ENCODE results near the gene ELOVL1. TPM values are rescaled to one million over a fixed set of nuclear protein-coding genes. Genes with fewer than 3 reads are reported as not detected.

ELOVL1 gene
- total RNA-seq, 3 donors from 2014 or later, result 91.4 to 99.8 (median 92.8) TPM

DNA sequence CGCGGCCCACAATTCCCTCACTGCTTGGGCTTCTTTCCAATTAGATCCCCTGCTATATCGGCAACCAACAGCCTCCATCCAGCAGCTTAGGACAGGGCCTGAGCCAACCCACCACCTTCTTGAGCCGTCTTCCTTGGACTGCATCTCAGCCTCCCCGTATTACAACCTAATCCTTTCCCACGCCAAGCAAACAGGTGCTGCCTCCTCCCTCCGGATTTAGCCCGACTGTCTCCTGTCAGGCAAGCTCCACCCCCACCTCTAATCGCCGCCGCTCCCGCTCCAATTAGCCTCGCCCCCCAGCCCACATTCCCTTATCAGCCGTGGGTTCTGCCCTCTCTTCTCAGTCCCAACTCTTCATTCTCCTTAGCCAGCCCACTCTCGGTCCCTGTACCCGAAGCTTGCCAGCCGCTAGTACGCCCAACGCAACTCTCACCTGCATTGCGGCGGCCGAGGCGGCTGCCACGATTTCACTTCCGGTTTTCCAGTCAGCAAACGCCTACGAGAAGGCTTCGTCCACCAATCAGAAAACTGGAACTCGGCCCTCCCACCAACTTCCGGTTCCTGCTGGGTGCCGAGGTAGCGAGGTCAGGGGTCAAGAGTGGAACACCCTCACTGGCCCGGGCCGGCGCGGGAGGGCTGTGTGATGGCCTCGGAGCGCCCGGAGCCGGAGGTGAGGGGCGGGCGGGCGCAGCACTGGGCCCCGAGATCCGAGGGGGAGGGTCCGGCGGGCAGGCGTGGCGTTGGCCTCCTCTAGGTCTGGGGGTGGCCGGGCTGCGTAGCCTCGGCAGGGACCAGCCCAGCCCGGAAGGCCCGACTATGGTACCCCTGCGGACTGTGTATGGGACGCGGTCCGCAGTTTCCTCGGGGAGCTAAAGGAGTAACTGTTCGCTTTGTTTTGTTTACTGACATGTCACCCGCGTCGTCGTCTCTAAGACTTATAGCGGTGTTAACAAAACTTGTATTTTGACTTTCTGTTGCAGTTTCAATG lies 21.8 kb upstream of the ELOVL1 start, which contains the start of the genes MED8 and SZT2:
TSS of gene MED8 (minus strand) at position 475 of the 988 bp plus-strand sequence. CDS start at position 439, 36 bp downstream.
TSS of gene SZT2 (plus strand) at position 574 of the 988 bp plus-strand sequence. CDS start at position 644, 70 bp downstream.
- H3K27me3 Mint-ChIP-seq (ENCODE audit: low read depth), result no peaks in the 10 kb centered on the region
- ATAC-seq (peak; percentile 97), DNase-seq (peak; percentile 89)
- H3K36me3 Mint-ChIP-seq (ENCODE audit: insufficient read depth), result peaks cover 27% of the 10 kb centered on the region
- H3K4me1 Mint-ChIP-seq (ENCODE audit: low read depth), result peaks cover 42% of the 10 kb centered on the region
- H3K9me3 Mint-ChIP-seq, result no peaks in the 10 kb centered on the region
- peak within 1 kb of the TSS; percentile 99 for H3K4me3 Mint-ChIP-seq

DNA sequence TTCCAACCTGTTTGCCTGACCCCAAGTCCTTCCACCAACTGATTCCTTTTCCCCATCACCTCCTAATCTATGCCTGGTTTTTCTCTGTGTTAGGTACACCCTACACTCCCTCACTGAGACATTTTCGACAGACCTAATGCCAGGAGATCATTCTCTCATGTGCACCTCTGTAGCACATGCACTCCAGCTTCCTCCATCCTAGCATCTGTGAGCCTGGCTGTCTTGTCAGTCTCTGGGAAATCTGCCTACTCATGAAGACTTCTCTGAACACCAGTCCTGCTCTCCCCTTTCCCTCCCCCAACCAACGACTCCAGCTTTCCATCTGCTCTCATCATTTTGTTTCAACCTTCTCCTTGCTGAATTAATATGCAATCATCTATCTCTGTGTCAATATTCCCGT lies 20.8 kb upstream of the ELOVL1 start:
- Mint-ChIP-seq H3K27me3 (ENCODE audit: low read depth) (no peaks in the 10 kb centered on the region), H3K9me3 (no peaks in the 10 kb centered on the region), H3K36me3 (ENCODE audit: insufficient read depth) (peaks cover 32% of the 10 kb centered on the region), H3K4me1 (ENCODE audit: low read depth) (peaks cover 42% of the 10 kb centered on the region), H3K4me3 (peak overlapping the region; percentile 99)
- ATAC-seq (no peak), DNase-seq (no peak)

DNA sequence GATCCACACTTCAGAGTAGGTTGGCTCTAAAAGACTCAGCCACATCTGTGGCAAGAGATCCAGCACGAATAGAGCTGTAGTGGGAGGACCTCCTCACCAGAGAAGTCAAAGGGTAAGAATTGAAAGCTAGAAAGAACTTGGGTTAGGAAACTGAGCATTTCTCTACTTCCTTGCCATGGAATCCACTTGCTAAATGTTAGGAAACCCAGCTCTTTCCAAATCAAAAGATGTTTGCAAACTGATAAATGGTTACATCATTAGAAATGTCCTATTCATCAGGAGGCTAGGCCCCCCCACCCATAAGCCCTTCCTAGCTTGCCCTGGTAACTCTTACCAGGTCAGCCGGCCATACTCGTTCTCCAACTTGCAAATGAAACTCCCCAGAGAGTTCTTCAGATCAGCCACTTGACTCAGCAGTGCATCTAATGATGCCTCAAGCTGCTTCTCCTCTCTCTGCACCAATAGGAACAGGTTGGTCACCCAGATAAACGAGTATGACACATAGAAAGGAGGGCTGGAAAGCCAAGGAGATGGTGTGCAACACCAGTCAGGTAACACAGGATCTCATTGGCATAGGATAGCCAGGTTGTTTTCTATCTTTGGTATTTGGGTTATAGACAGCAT lies 20.3 kb upstream of the ELOVL1 start:
- no peaks in the 10 kb centered on the region for H3K9me3 Mint-ChIP-seq

DNA sequence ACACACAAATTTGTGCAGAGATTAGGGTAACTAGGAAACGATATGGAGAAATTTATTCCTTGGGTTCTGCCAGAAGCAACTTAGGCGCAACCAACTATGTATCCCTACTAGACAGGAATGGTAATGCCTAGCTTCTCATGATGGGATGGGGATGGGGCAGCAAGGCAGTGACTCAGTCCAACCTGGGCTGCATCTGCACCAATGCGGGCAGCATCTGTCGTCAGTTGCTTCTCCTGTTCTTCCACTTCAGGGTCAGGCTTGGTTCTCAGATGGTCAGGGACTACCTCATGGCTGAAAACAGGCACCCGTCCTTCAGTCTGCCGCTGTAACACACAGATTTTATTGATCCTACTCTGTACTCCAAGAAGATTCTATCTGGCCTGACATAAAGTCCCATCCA lies 18.9 kb upstream of the ELOVL1 start:
- Mint-ChIP-seq H3K4me3 (no peak overlapping the region), H3K36me3 (ENCODE audit: insufficient read depth) (peaks cover 46% of the 10 kb centered on the region), H3K27me3 (ENCODE audit: low read depth) (no peaks in the 10 kb centered on the region), H3K9me3 (no peaks in the 10 kb centered on the region), H3K4me1 (ENCODE audit: low read depth) (peaks cover 34% of the 10 kb centered on the region)
- ATAC-seq, result no peak
- DNase-seq, result no peak

More for the DNA sequence above, 20.3 kb upstream of the ELOVL1 start:
- H3K36me3 Mint-ChIP-seq (ENCODE audit: insufficient read depth), result peaks cover 37% of the 10 kb centered on the region
- H3K4me1 Mint-ChIP-seq (ENCODE audit: low read depth), result peaks cover 42% of the 10 kb centered on the region
- H3K27me3 Mint-ChIP-seq (ENCODE audit: low read depth), result no peaks in the 10 kb centered on the region
- DNase-seq, result no peak
- H3K4me3 Mint-ChIP-seq, result peak overlapping the region; percentile 99
- ATAC-seq, result no peak

DNA sequence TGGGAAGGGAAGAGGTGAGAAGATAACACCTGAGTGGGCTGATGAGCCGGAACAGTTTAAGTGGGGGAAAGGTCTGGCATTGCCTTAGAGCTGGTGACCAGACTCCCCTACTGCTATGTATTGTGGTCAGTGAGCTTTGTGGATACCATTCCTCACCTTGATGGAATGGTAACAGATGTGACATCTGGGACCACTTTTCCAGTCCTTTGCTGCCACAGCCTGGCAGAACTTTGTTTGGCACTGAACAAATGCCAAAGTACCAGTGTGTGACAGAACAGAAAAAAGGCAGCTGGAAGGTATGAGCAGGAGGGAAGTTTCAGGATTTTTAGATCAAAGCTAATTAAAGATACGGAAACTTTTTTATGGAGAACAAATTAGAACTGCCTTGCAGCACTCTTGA lies 15.6 kb upstream of the ELOVL1 start:
- Mint-ChIP-seq H3K9me3 (no peaks in the 10 kb centered on the region), H3K4me1 (ENCODE audit: low read depth) (peaks cover 15% of the 10 kb centered on the region), H3K27me3 (ENCODE audit: low read depth) (no peaks in the 10 kb centered on the region), H3K4me3 (no peak overlapping the region), H3K36me3 (ENCODE audit: insufficient read depth) (peaks cover 48% of the 10 kb centered on the region)
- DNase-seq, result no peak
- no peak for ATAC-seq

DNA sequence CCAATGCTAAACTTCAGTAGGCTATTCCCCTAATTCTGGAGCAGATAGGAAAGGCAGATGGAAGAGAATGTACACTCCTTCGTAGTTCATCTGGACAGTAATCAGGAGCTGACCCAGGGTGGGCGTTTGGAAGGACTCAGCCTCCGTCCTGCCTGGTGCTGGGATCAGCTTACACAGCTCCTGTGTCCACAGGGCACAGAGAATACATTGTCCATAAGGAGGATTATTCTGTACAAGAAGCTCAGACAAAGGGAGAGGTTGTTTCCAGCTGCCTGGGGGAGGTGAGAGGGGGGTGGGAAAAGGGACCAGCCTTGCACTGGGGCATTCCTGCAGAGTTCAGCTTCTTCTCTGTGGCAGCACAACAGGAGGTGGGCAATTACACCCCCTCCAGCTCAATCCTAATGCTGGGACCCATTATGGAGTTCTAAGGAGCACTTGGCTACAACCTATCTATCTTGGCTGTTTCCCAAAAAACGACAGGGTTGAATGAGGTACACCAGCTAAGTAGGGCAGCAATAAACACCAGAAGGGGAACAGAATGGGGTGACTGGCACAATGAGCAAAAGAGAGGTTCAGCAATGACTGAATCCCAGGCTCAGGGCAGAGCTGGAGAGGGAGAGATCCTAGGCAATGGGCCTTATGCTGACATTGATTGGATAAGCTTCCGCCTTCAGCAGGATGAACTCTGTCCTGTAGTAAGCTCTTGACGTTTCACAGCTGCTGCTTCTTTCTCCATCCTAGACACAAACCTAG lies 14.4 kb upstream of the ELOVL1 start:
- ATAC-seq (no peak), DNase-seq (no peak)
- peaks cover 47% of the 10 kb centered on the region for H3K36me3 Mint-ChIP-seq (ENCODE audit: insufficient read depth)
- peaks cover 6% of the 10 kb centered on the region for H3K4me1 Mint-ChIP-seq (ENCODE audit: low read depth)
- H3K27me3 Mint-ChIP-seq (ENCODE audit: low read depth), result no peaks in the 10 kb centered on the region
- no peak overlapping the region for H3K4me3 Mint-ChIP-seq
- no peaks in the 10 kb centered on the region for H3K9me3 Mint-ChIP-seq

DNA sequence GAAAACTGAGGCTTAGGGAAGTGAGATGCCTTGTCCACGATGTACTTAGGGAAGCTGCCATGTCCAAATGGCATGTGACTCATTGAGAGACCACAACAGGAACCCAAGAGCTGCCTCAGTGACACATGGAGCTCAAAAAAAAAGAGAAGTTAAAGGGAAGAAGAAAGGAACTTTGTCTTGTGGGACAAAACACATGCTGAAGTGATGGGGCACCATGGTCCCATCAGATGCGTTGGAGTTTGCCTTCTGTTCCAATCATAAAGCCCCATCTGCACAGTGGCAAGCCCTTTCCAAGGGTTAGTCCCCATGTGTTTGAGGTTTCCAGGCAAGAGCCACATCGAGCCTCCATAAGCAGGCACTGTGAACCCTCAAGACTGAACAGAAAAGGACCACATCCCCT lies 13.8 kb upstream of the ELOVL1 start:
- Mint-ChIP-seq H3K36me3 (ENCODE audit: insufficient read depth) (peaks cover 43% of the 10 kb centered on the region), H3K4me3 (no peak overlapping the region), H3K9me3 (no peaks in the 10 kb centered on the region), H3K27me3 (ENCODE audit: low read depth) (no peaks in the 10 kb centered on the region), H3K4me1 (ENCODE audit: low read depth) (peaks cover 6% of the 10 kb centered on the region)
- ATAC-seq, result no peak
- no peak for DNase-seq

DNA sequence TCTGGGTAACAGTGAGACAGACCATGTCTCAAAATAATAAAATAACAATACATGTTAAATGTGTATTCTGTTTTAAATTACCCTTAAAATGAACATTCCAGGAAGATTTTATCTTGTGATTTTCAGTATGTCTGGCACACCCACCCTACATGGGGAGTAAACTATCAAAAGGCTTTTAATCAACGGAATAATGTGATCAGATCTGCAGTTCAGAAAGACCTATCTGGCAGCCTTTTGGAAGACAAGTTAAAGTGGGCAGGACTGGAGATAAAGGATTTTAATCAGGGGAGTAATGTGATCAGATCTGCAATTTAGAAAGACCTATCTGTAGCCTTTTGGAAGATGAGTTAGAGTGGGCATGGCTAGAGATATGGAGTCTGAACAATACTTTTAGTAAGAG lies 11.7 kb upstream of the ELOVL1 start:
- Mint-ChIP-seq H3K4me1 (ENCODE audit: low read depth) (peaks cover 6% of the 10 kb centered on the region), H3K27me3 (ENCODE audit: low read depth) (no peaks in the 10 kb centered on the region), H3K36me3 (ENCODE audit: insufficient read depth) (peaks cover 24% of the 10 kb centered on the region), H3K4me3 (no peak overlapping the region), H3K9me3 (no peaks in the 10 kb centered on the region)
- DNase-seq, result no peak
- ATAC-seq, result no peak

DNA sequence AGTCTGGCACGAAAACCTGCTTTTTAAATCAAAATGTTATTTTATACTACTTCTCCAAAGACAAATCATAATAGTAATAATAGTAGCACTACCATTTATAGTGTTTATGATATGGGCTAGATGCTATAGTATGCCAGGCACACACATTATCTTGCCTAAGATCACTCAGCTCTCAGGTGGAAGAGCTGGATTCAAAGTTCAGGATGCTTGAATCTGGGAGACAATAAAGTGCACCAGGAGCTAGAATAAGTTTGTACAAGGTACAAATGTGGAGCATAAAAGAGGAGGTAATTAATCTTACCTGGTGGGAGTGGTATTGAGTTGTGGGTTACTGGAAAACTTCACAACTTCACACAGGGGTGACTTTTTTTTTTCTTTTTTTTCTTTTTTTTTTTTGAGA lies 10.0 kb upstream of the ELOVL1 start:
- no peaks in the 10 kb centered on the region for H3K9me3 Mint-ChIP-seq
- ATAC-seq, result no peak

DNA sequence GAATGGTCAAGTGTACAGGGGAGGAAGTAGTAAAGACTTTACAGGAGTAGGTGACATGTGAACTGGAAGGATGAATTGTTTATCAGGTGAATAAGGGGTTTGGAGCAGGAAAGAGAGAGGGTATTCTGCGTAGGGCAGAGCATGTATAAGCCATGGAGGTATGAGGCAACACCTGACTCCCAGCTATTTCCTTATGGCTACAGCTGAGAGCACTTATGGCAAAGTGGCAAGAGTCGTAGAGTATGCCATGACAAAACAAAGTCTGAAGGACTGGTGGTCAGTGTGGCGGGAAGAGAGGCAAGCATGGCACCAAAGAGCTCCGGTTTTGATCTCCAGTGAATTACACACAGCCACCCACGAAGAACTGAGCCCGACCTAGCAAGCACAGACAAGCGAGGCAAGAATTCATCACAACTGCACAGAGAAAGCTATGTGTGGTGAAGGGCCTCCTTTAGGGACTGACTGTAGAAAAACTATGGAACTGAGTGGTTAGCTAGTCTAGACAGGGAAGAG lies 9.0 kb upstream of the ELOVL1 start:
- Mint-ChIP-seq H3K36me3 (ENCODE audit: insufficient read depth) (peaks cover 7% of the 10 kb centered on the region), H3K4me1 (ENCODE audit: low read depth) (peaks cover 6% of the 10 kb centered on the region), H3K4me3 (no peak overlapping the region), H3K27me3 (ENCODE audit: low read depth) (no peaks in the 10 kb centered on the region), H3K9me3 (no peaks in the 10 kb centered on the region)
- no peak for DNase-seq
- ATAC-seq, result no peak

More for the DNA sequence above, 10.0 kb upstream of the ELOVL1 start:
- H3K4me1 Mint-ChIP-seq (ENCODE audit: low read depth), result peaks cover 6% of the 10 kb centered on the region
- peaks cover 13% of the 10 kb centered on the region for H3K36me3 Mint-ChIP-seq (ENCODE audit: insufficient read depth)
- DNase-seq, result no peak
- no peak overlapping the region for H3K4me3 Mint-ChIP-seq
- no peaks in the 10 kb centered on the region for H3K27me3 Mint-ChIP-seq (ENCODE audit: low read depth)

DNA sequence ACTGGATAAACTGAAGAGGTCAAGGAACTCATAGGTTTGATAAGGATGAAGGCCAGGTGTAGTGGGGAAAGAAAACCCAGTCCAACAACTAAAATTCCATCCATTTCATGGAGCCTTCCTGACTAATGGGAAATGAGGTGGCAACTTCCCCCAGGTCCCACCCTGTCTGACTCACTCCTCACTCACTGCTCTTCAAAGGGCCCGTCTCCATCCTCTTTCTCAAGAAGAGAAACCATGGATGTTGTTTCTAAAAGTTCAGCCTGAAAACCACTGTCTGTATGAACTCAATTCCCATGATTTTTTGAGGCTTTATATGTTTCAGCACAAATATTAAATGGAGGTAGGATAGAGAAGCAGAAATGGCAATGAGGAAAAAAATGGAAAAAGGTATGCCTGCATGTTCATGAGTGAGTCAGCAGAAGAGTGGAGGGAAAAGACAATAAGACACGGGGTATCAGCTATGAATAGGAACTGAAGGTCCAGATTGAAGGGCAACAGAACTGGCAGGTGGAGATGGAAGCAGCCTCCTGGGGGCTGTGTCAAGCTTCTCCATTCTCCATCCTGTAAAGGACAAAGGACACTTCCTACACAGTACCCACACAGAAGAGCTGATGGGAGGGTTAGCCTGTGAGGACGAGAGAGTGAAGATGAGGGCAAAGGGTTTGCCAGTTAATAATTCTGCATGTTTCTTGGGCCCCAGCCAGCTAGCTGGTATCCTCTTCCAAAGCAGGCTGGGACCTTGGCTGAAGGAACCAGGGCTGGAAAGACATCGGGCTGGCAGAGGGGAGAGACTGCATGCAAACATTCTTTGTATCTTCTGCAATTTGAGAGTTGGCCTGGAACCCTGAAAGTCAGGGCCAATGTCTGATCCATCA lies 5.5 kb upstream of the ELOVL1 start:
- peaks cover 14% of the 10 kb centered on the region for H3K4me1 Mint-ChIP-seq (ENCODE audit: low read depth)
- no peaks in the 10 kb centered on the region for H3K27me3 Mint-ChIP-seq (ENCODE audit: low read depth)
- no peak for DNase-seq
- H3K4me3 Mint-ChIP-seq, result no peak overlapping the region
- no peaks in the 10 kb centered on the region for H3K36me3 Mint-ChIP-seq (ENCODE audit: insufficient read depth)
- no peak for ATAC-seq
- H3K9me3 Mint-ChIP-seq, result no peaks in the 10 kb centered on the region

DNA sequence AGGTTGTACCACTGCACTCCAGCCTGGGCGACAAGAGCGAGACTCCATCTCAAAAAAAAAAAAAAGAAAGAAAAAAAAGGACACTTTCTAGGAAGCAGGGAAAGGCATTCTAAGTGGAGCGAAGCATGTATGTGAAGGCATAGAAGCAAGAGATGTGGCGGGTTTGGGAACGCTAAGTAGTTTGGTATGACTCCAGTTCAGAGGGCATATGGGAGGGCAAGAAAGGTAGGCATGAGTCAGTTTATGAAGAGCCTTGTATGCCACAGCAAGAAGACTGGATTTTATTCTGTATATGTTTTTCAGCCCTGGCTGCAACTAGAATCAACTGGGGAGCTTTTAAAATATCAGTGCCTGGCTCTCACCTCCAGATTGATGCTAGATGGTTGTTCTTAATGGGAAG lies 4.4 kb upstream of the ELOVL1 start:
- H3K4me1 Mint-ChIP-seq (ENCODE audit: low read depth), result peaks cover 15% of the 10 kb centered on the region
- H3K36me3 Mint-ChIP-seq (ENCODE audit: insufficient read depth), result no peaks in the 10 kb centered on the region
- no peak overlapping the region for H3K4me3 Mint-ChIP-seq
- no peaks in the 10 kb centered on the region for H3K27me3 Mint-ChIP-seq (ENCODE audit: low read depth)
- H3K9me3 Mint-ChIP-seq, result no peaks in the 10 kb centered on the region
- DNase-seq (no peak), ATAC-seq (no peak)

DNA sequence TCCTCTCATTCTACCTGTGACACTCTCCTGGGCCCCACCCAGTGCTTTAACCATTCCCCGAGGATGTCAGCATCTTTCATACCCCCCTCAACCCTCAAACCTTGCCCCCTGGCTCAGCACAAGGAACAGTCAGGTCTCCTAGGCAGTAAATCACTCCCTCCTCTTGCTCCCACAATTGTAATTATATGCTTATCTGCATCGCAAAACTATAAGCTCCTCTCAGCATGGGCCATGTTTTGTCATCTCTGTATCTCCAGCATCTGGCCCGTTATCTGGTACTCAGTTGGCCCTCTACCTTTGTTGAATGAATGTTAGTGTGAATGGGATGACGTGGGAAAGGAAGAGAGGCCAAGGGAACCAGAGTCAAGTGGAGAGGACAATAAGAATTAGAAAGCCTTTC lies 2.8 kb upstream of the ELOVL1 start:
- Mint-ChIP-seq H3K4me1 (ENCODE audit: low read depth) (peaks cover 23% of the 10 kb centered on the region), H3K36me3 (ENCODE audit: insufficient read depth) (peaks cover 3% of the 10 kb centered on the region), H3K9me3 (no peaks in the 10 kb centered on the region), H3K27me3 (ENCODE audit: low read depth) (no peaks in the 10 kb centered on the region), H3K4me3 (no peak overlapping the region)
- no peak for ATAC-seq
- no peak for DNase-seq

All from activated T-cell treated with anti-CD3 and anti-CD28 coated beads, Interleukin-2, amount 50 U/mL, for 4 hours (primary cell).